NCI-H510A (cell line): Measurements from ENCODE around the gene IVD.
A peak's percentile ranks its signal among the peaks of the same experiment; 100 is the strongest.

Source experiments
- DNase-seq: peaks from one replicate; lab custom pipeline; 2025; lab: John Stamatoyannopoulos, UW

The IVD gene

DNA sequence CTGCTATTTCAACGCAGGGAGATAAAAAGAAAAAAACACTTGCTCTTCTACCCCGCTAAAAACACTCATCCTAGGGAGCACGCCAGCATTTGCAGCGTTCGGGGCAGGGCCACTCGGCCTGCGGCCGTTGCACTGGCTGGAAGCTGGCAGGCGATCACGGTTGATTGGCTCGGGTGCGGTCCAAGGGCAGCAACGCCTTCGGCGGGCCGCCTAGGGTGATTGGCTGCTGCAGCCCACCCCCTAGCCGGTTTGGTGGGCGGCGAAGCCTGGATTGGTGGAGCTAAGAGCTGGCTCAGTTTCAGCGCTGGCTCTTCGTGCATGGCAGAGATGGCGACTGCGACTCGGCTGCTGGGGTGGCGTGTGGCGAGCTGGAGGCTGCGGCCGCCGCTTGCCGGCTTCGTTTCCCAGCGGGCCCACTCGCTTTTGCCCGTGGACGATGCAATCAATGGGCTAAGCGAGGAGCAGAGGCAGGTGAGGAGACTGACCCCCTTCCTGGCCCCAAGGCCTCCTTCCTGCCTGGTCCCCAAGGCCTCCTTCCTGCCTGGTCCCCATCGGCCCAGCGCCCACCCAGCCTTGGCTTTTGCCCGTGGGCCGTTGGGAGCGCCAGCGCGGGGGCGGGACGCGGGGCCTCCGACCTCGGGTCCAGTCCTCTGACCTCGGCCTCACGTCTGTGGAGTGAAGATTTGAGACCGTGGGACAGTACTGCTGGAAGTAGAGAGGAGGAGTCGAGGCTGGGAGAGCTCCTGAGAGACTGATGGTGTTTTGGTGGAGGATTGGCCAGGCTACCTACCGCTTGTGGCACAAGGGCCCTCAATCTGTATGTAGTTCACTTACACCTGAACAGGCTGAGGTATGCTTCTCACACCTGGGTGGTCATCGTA lies at the start of gene IVD:
TSS of gene IVD (plus strand) at position 295 of the 881 bp plus-strand sequence. CDS start at position 328, 33 bp downstream.
- peak; percentile 85 for DNase-seq

- DNase-seq = no peak
Observed at GRCh38 chr15:40355976-40356585, 49.5 kb upstream of the IVD start.

- no peak for DNase-seq
Observed at GRCh38 chr15:40357246-40357645, 48.3 kb upstream of the IVD start.

- peak; percentile 57 for DNase-seq
Observed at GRCh38 chr15:40357723-40358470, 47.7 kb upstream of the IVD start, which contains the start of gene DISP2. Gene DISP2 (plus strand): TSS chr15:40358219. CDS start chr15:40358322, 103 bp downstream.

DNA sequence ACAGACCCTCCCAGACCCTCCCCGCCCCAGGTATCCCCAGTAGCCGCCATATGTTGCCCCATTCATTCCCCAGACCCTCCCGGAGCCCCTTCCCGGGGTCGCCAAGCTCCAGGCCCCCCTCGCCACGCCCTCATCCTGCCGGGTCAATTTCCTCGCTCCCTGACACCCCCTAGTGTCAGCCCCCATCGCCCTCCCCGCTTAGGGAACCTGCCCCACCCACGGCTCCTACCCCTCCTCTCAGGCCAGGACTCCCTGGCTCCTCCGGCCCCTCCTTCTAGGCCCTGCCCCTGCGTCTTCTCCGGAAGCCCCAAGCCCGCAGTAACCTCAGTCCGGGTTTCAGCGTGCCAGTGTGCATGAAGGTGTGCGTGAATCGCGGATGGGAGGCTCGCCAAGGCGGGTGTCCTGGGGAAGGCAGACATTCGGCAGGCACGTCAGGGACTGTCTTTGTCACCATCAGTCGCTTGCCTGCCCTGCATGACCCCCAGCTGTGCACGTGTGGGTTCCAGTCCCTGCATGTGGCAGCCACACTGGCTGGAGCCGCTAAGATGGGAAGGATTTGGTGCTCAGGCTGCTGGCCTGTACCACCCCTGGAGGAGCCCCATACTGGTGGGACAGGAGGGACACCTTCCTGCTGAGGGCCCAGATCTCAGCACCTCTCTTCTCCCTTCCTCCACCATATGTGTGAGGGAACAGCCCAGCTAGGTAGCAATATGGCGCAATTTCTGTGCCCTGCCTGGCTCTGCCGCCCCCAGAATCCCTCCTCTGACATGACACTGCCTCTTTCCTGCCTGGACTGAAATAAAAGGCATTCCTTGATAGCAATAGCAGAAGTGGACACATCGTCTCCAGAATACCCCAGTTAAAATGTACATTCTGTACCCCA lies 46.9 kb upstream of the IVD start:
- DNase-seq = no peak

GRCh38 chr15:40360015-40360414 lies 45.6 kb upstream of the IVD start:
- no peak for DNase-seq

- DNase-seq = no peak
Observed at GRCh38 chr15:40361640-40362039, 44.0 kb upstream of the IVD start.

DNA sequence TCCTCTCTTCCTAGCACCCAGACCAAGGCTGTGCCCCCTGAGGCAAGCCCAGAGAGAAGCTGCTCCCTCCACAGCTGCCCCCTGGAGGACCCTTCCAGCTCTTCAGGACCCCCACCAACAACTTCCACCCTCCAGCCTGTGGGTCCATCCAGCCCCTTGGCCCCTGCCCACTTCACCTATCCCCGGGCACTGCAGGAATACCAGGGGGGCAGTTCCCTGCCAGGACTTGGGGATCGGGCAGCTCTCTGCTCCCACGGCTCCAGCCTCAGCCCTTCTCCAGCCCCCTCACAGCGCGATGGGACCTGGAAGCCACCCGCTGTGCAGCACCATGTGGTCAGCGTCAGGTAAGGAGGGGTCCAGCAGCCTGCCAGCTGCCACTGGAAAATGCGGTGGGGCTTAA lies 42.0 kb upstream of the IVD start:
- DNase-seq = no peak

DNA sequence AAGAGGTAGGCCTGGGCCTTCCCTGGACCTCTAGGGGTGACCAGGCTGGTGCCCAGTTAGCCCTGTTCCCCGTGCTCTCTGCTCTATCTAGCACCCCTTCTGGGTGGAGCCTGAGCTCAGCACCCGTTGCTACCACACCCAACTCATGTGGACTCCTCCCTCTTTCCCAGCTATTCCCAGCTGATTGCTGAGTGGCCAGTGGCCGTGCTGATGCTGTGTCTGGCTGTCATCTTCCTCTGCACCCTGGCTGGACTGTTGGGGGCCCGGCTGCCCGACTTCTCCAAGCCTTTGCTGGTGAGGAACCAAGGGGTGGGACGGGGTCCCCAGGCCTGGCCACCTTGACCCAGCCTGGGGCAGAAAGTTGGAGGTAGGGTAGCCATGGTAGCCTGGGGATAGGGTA lies 41.3 kb upstream of the IVD start:
- no peak for DNase-seq

- DNase-seq = no peak
Observed at GRCh38 chr15:40365016-40365415, 40.6 kb upstream of the IVD start.

DNA sequence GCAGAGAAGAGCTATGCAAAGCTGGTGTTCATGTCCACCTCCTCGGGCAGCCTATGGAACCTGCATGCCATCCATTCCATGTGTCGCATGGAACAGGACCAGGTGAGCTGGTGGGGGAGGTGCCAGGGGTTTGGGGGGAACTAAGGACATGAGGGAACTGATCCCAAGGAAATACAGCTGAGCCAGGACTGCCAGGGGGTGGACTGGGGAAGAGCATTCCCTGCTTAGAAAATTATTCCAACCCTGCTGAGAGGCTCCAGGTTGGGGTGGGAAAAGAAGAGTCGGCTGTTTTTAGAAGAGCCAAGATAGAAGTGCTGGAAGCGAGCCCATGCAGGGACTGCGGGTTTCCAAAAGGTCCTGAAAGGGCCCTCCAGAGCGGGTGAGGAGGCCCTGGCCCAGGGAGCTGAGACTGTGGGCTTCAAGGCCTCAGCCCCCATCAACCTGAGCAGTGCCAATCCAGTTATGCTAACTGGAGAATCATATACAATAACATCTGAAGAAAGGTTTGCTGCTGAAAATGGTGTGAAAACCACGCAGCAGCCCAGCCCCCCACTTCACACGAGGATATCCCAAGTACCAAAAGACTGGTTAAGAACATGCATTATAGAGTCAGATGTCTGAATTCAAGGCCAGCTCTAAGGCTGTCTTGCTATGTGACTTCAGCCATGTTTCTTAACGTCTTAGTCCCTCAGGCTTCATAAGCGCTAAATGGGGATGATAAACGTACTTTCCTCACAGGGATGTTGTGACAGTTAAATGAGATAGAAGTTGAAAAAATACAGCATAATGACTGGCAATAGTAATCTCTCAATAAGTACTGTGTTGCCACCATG lies 39.8 kb upstream of the IVD start:
- DNase-seq = no peak

- no peak for DNase-seq
Observed at GRCh38 chr15:40366457-40367370, 38.9 kb upstream of the IVD start.

DNA sequence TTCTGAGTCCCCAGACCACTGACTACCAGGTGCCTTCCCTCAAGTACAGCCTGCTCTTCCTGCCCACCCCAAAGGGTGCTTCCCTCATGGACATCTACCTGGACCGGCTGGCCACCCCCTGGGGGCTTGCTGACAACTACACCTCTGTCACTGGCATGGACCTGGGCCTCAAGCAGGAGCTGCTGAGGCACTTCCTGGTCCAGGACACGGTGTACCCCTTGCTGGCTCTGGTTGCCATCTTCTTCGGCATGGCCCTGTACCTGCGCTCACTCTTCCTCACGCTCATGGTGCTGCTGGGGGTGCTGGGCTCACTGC lies 38.3 kb upstream of the IVD start:
- DNase-seq = no peak

DNA sequence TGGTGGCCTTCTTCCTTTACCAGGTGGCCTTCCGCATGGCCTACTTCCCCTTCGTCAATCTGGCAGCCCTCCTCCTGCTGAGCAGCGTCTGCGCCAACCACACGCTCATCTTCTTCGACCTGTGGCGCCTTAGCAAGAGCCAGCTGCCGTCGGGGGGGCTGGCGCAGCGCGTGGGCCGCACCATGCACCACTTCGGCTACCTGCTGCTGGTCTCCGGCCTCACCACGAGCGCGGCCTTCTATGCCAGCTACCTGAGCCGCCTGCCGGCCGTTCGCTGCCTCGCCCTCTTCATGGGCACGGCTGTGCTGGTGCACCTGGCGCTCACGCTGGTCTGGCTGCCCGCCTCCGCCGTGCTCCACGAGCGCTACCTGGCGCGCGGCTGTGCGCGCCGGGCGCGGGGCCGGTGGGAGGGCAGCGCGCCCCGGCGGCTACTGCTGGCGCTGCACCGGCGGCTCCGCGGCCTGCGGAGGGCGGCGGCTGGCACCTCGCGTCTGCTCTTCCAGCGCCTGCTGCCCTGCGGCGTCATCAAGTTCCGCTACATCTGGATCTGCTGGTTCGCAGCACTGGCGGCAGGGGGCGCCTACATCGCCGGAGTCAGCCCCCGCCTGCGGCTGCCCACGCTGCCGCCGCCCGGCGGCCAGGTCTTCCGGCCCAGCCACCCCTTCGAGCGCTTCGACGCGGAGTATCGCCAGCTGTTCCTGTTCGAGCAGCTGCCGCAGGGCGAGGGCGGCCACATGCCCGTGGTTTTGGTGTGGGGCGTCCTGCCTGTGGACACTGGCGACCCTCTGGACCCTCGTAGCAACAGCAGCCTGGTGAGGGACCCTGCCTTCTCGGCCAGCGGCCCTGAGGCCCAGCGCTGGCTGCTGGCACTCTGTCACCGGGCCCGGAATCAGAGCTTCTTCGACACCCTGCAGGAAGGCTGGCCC lies 37.6 kb upstream of the IVD start:
- DNase-seq = no peak

DNA sequence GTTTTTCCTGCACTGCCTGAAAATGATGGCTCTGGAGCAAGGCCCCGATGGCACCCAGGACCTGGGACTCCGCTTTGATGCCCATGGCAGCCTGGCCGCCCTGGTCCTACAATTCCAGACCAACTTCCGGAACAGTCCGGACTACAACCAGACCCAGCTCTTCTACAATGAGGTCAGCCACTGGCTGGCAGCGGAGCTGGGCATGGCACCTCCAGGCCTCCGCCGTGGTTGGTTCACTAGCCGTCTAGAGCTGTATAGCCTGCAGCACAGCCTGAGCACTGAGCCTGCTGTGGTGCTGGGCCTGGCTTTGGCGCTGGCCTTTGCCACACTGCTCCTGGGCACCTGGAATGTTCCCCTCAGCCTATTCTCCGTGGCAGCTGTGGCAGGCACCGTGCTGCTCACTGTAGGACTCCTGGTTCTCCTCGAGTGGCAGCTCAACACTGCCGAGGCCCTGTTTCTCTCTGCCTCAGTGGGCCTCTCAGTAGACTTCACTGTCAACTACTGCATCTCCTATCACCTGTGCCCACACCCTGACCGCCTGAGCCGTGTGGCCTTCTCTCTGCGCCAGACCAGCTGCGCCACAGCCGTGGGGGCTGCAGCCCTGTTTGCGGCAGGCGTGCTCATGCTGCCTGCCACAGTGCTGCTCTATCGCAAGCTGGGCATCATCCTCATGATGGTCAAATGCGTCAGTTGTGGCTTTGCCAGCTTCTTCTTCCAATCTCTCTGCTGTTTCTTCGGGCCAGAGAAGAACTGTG lies 36.7 kb upstream of the IVD start:
- DNase-seq = no peak

- no peak for DNase-seq
Observed at GRCh38 chr15:40369474-40369869, 36.1 kb upstream of the IVD start.

- DNase-seq = no peak
Observed at GRCh38 chr15:40369971-40370370, 35.6 kb upstream of the IVD start.

GRCh38 chr15:40372981-40373380 lies 32.6 kb upstream of the IVD start:
- no peak for DNase-seq
